CD14-positive monocyte (primary cell): ENCODE results near the gene ANAPC16. TPM values are rescaled to one million over a fixed set of nuclear protein-coding genes. Genes with fewer than 3 reads are reported as not detected.
A peak's percentile ranks its signal among the peaks of the same experiment; 100 is the strongest.

Source experiments
- DNase-seq, 3 donors: peaks; one replicate each; pipeline ENCODE4 v3.0.0-alpha.2; 2011 to 2022
- H2AFZ ChIP-seq: 2 replicates; pipeline ENCODE4 v1.6.0; 2012; ENCODE audit warnings: mild to moderate bottlenecking, low read depth, low read length, inconsistent platforms; ENCODE audit not compliant: insufficient read depth, poor library complexity, severe bottlenecking
- H3K27ac ChIP-seq, 2 donors: 1 replicate in 1 of 2; 2 replicates in 1 of 2; pipeline ENCODE4 v1.5.1; 2012 to 2013; ENCODE audit warnings: low read length in 2 of 2, control low read depth in 1 of 2, inconsistent platforms in 1 of 2, low read depth in 1 of 2, mild to moderate bottlenecking in 1 of 2
- H3K27me3 ChIP-seq, 2 donors: one replicate each; pipeline versions ENCODE4 v1.6.0 to v1.6.1; 2011 to 2013; ENCODE audit warnings: low read length in 2 of 2; ENCODE audit not compliant: control insufficient read depth in 2 of 2, insufficient read depth in 2 of 2
- H3K36me3 ChIP-seq, 2 donors: replicated peaks in 1 of 2; 1 replicate in 1 of 2; 2 replicates in 1 of 2; pipeline versions ENCODE4 v1.5.1 to v1.6.1; 2012 to 2013; ENCODE audit warnings: low read length in 2 of 2, control low read depth in 1 of 2, inconsistent platforms in 1 of 2, mild to moderate bottlenecking in 1 of 2; ENCODE audit not compliant: insufficient read depth in 2 of 2, control insufficient read depth in 1 of 2
- H3K4me1 ChIP-seq, 2 donors: 1 replicate in 1 of 2; 2 replicates in 1 of 2; pipeline versions ENCODE4 v1.5.1 to v1.6.1; 2012 to 2013; ENCODE audit warnings: low read length in 2 of 2, control low read depth in 1 of 2, inconsistent platforms in 1 of 2, mild to moderate bottlenecking in 1 of 2, moderate library complexity in 1 of 2; ENCODE audit not compliant: insufficient read depth in 2 of 2, control insufficient read depth in 1 of 2
- H3K4me2 ChIP-seq: replicated peaks from 2 replicates; pipeline ENCODE3; 2012; ENCODE audit warnings: low read length, moderate library complexity, mild to moderate bottlenecking; ENCODE audit not compliant: poor library complexity, severe bottlenecking; ENCODE audit errors: extremely low read depth
- H3K4me3 ChIP-seq, 3 experiments: fragments of 200-600 bp in 1 of 3; sonication (generic) in 1 of 3; replicated peaks in 1 of 3; 1 replicate in 2 of 3; 2 replicates in 1 of 3; pipeline ENCODE4 v1.5.1; 2011 to 2013; ENCODE audit warnings: low read length in 3 of 3, mild to moderate bottlenecking in 3 of 3, control low read depth in 2 of 3, low read depth in 2 of 3, inconsistent platforms in 1 of 3, moderate library complexity in 1 of 3
- H3K79me2 ChIP-seq: 2 replicates; pipeline ENCODE4 v1.6.0; 2012; ENCODE audit warnings: mild to moderate bottlenecking, control low read depth, inconsistent platforms, low read length, moderate library complexity; ENCODE audit not compliant: insufficient read depth
- H3K9ac ChIP-seq: 2 replicates; pipeline ENCODE4 v1.6.0; 2017; ENCODE audit warnings: low read length, mild to moderate bottlenecking; ENCODE audit not compliant: insufficient read depth, poor library complexity, severe bottlenecking
- H3K9me3 ChIP-seq, 2 donors: replicated peaks in 1 of 2; 1 replicate in 1 of 2; 2 replicates in 1 of 2; pipeline versions ENCODE4 v1.5.1 to v1.6.1; 2012 to 2013; ENCODE audit warnings: low read length in 2 of 2, control low read depth in 1 of 2; ENCODE audit not compliant: control insufficient read depth in 1 of 2, insufficient read depth in 1 of 2
- H4K20me1 ChIP-seq: 2 replicates; pipeline ENCODE4 v1.6.0; 2012; ENCODE audit warnings: mild to moderate bottlenecking, low read length, control low read depth, moderate library complexity; ENCODE audit not compliant: insufficient read depth
- H3K27ac Mint-ChIP-seq, 7 donors: one replicate each; pipeline ENCODE4 v1.8.0; 2020; ENCODE audit warnings: mild to moderate bottlenecking in 7 of 7, mixed read lengths in 7 of 7, moderate library complexity in 6 of 7, inconsistent platforms in 2 of 7
- H3K27me3 Mint-ChIP-seq, 3 donors: one replicate each; pipeline ENCODE4 v1.8.0; 2021 to 2022; ENCODE audit warnings: low read depth in 3 of 3, mild to moderate bottlenecking in 3 of 3, mixed read lengths in 3 of 3, moderate library complexity in 3 of 3, inconsistent platforms in 1 of 3
- H3K36me3 Mint-ChIP-seq, 2 donors: one replicate each; pipeline ENCODE4 v1.8.0; 2020; ENCODE audit warnings: mixed read lengths in 2 of 2, inconsistent platforms in 1 of 2, mild to moderate bottlenecking in 1 of 2
- H3K4me1 Mint-ChIP-seq: one replicate; pipeline ENCODE4 v1.8.0; 2020; ENCODE audit warnings: mild to moderate bottlenecking, mixed read lengths
- H3K4me3 Mint-ChIP-seq, 2 donors: one replicate each; pipeline ENCODE4 v1.8.0; 2020; ENCODE audit warnings: mild to moderate bottlenecking in 2 of 2, mixed read lengths in 2 of 2, moderate library complexity in 1 of 2
- H3K9me3 Mint-ChIP-seq, 7 donors: one replicate each; pipeline ENCODE4 v1.8.0; 2020 to 2022; ENCODE audit warnings: mixed read lengths in 7 of 7, mild to moderate bottlenecking in 6 of 7, moderate library complexity in 6 of 7, inconsistent platforms in 2 of 7
- CTCF ChIP-seq: fragments of 200-600 bp; IDR thresholded peaks from one replicate; pipeline ENCODE4 v1.8.0; 2022; ENCODE audit warnings: antibody characterized with exemption, mild to moderate bottlenecking
- WGBS: methylation state at CpG from one replicate; pipeline ENCODE4 v1.1.5; 2013; ENCODE audit warnings: missing lambda C conversion rate; ENCODE audit not compliant: insufficient coverage; 5-methylcytosine and 5-hydroxymethylcytosine counted together
- intact Hi-C, 2 donors: fragments of 100-400 bp; cut with micrococcal nuclease; formaldehyde crosslinking; loops; one replicate each; pipeline versions ENCODE4 v1.15.0 to v1.15.1; 2023
- polyA plus RNA-seq, 3 donors: library from polyadenylated mRNA; depleted of rRNA in 1 of 3; unstranded in 2 of 3; stranded (reverse) in 1 of 3; fragments of 300-500 nt in 2 of 3; fragments of >200 nt in 1 of 3; fragmentation: Illumina TruSeq in 2 of 3; gene quantifications; 1 replicate in 2 of 3; 2 replicates in 1 of 3; pipeline ENCODE4 v1.2.3, GENCODE V29; 2012 to 2021

ANAPC16 gene
- polyA plus RNA-seq, 3 donors = 65.5 to 167 (median 148) TPM

GRCh38 chr10:72239409-72239808, 23.6 kb downstream of the ANAPC16 start:
- no peaks in the 10 kb centered on the region for H3K27me3 ChIP-seq
- H4K20me1 ChIP-seq = no peaks in the 10 kb centered on the region
- DNase-seq = no peak
- WGBS = no CpG with 5 or more reads among the region's 1 CpG
- intact Hi-C loops = loop anchor here in 1 of 2 donors (10.0 kb wide), 2 partner anchors 55 to 105 kb away; no protein-coding TSS in a partner anchor
- no peaks in the 10 kb centered on the region for H3K79me2 ChIP-seq
- Mint-ChIP-seq H3K36me3 (peaks cover 26 to 43% of the 10 kb centered on the region in 2 donors), H3K27ac (peak overlapping the region in 3 of 7 donors; percentile 25 to 50 (median 28)), H3K9me3 (no peaks in the 10 kb centered on the region), H3K27me3 (peaks cover 0 to 5% (median 2%) of the 10 kb centered on the region in 3 donors), H3K4me3 (no peak overlapping the region), H3K4me1 (peaks cover 32% of the 10 kb centered on the region)
- no peak overlapping the region for H3K4me3 ChIP-seq
- no peak overlapping the region for H3K27ac ChIP-seq
- H3K4me2 ChIP-seq = no peak overlapping the region
- H3K4me1 ChIP-seq = peaks cover 15 to 18% of the 10 kb centered on the region in 2 donors
- no peak overlapping the region for H2AFZ ChIP-seq
- no peaks in the 10 kb centered on the region for H3K9me3 ChIP-seq
- H3K36me3 ChIP-seq = peaks cover 18 to 31% of the 10 kb centered on the region in 2 donors
- no peak overlapping the region for H3K9ac ChIP-seq
- TF ChIP-seq CTCF = no peak

- H3K4me2 ChIP-seq = no peak overlapping the region
- TF ChIP-seq CTCF = no peak
- peaks cover 21 to 33% of the 10 kb centered on the region in 2 donors for H3K36me3 Mint-ChIP-seq
- WGBS = 100% methylated on average over 1 of the region's 7 CpGs
- DNase-seq = no peak
- peaks cover 13 to 25% of the 10 kb centered on the region in 2 donors for H3K36me3 ChIP-seq
- intact Hi-C loops = no loop called here
- H3K79me2 ChIP-seq = no peaks in the 10 kb centered on the region
- no peak overlapping the region for H3K4me3 ChIP-seq
- H3K9ac ChIP-seq = no peak overlapping the region
- H3K27ac ChIP-seq = no peak overlapping the region
- H3K9me3 Mint-ChIP-seq = no peaks in the 10 kb centered on the region
- no peaks in the 10 kb centered on the region for H3K9me3 ChIP-seq
- H3K4me1 Mint-ChIP-seq = peaks cover 32% of the 10 kb centered on the region
- peaks cover 0 to 5% (median 2%) of the 10 kb centered on the region in 3 donors for H3K27me3 Mint-ChIP-seq
- H4K20me1 ChIP-seq = no peaks in the 10 kb centered on the region
- H3K27me3 ChIP-seq = no peaks in the 10 kb centered on the region
- H3K27ac Mint-ChIP-seq = no peak overlapping the region
- H3K4me3 Mint-ChIP-seq = no peak overlapping the region
- no peak overlapping the region for H2AFZ ChIP-seq
- H3K4me1 ChIP-seq = peaks cover 15 to 18% of the 10 kb centered on the region in 2 donors
Observed at GRCh38 chr10:72240371-72240770, 24.6 kb downstream of the ANAPC16 start.
